Prostate gland (tissue), 2 donors: ENCODE results near the gene SEZ6L2.

Experiments used
- CTCF ChIP-seq, 4 experiments: fragments of 200-600 bp in 2 of 4; fragments of 450-650 bp in 2 of 4; sonication (generic) in 2 of 4; IDR thresholded peaks; 1 replicate in 3 of 4; 2 replicates in 1 of 4; pipeline ENCODE4 v1.5.1; 2016 to 2019; ENCODE audit warnings: antibody characterized with exemption in 4 of 4, mild to moderate bottlenecking in 2 of 4, moderate library complexity in 2 of 4
- POLR2A ChIP-seq: fragments of 450-650 bp; IDR thresholded peaks from one replicate; pipeline ENCODE4 v1.6.1; 2016; ENCODE audit warnings: antibody characterized with exemption, mild to moderate bottlenecking
- POLR2AphosphoS5 ChIP-seq: sonication (generic); formaldehyde crosslinking; IDR thresholded peaks from one replicate; pipeline ENCODE4 v1.6.1; 2017; ENCODE audit warnings: antibody characterized with exemption

GRCh38 chr16:29864205-29864604 lies 35.1 kb downstream of the SEZ6L2 start:
- no peak for TF ChIP-seq POLR2A
- TF ChIP-seq CTCF (IDR thresholded peaks at IDR 0.05): no peak
- TF ChIP-seq POLR2AphosphoS5: no peak
